ENCODE results near the gene ABLIM2. TPM values are rescaled to one million over a fixed set of nuclear protein-coding genes. Genes with fewer than 3 reads are reported as not detected.

Gene ABLIM2
- total RNA-seq, 2 experiments from 2014 or later, result 0.76 TPM; not detected in 1

DNA sequence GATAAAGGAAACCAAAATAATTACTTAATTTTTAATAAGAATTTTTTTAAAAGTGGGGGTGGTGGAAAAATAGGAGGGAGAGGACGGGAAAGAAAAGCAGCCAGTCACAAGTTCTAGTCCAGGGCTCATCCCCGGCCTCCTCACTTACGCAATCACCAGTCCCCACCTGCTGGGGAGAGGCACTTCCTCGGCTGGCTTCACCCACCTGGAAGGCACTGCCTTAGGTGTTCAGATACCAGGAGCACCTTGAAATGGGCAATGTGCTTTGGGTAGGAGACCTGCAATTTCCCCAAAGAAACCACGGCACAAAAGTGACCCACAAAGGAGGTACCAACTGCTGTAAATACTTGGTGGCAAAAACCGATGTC, 242.8 kb downstream of the ABLIM2 start:
- ChIA-PET CTCF (ENCODE audit: unreplicated experiment) (no interaction called here), POLR2A (interaction anchor here (1.0 kb wide), 1 partner anchor 20 kb away, joined by 3 read pairs; no protein-coding TSS in a partner anchor)
- no peaks in the 10 kb centered on the region for H3K36me3 ChIP-seq (ENCODE audit: insufficient read depth, low read length)
- no peaks in the 10 kb centered on the region for H3K4me1 ChIP-seq (ENCODE audit: insufficient read depth, low read length, poor library complexity, severe bottlenecking)
- H3K4me3 ChIP-seq (ENCODE audit: low read depth, low read length, poor library complexity, severe bottlenecking), result no peak overlapping the region
- H3K9me2 ChIP-seq (ENCODE audit: insufficient read depth, low read length), result no peaks in the 10 kb centered on the region
- H3K27ac ChIP-seq (ENCODE audit: low read depth, low read length, poor library complexity, severe bottlenecking), result no peak overlapping the region
- H3K9me3 ChIP-seq (ENCODE audit: low read length), result no peaks in the 10 kb centered on the region
- DNase-seq (ENCODE audit: low spot score), result no peak
- no TSS peak for BruUV-seq (replicated peaks)
- intact Hi-C loops (cut with micrococcal nuclease; ENCODE audit: unreplicated experiment), result no loop called here
- TF ChIP-seq, protein P1, sequence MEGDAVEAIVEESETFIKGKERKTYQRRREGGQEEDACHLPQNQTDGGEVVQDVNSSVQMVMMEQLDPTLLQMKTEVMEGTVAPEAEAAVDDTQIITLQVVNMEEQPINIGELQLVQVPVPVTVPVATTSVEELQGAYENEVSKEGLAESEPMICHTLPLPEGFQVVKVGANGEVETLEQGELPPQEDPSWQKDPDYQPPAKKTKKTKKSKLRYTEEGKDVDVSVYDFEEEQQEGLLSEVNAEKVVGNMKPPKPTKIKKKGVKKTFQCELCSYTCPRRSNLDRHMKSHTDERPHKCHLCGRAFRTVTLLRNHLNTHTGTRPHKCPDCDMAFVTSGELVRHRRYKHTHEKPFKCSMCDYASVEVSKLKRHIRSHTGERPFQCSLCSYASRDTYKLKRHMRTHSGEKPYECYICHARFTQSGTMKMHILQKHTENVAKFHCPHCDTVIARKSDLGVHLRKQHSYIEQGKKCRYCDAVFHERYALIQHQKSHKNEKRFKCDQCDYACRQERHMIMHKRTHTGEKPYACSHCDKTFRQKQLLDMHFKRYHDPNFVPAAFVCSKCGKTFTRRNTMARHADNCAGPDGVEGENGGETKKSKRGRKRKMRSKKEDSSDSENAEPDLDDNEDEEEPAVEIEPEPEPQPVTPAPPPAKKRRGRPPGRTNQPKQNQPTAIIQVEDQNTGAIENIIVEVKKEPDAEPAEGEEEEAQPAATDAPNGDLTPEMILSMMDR (conservative IDR thresholded peaks at IDR 0.05; ENCODE audit: low read length), result no peak
- TF ChIP-seq EZH2phosphoT487 (IDR thresholded peaks at IDR 0.05; ENCODE audit: borderline replicate concordance, low read depth, low read length), result no peak
- no peaks in the 10 kb centered on the region for H4K20me1 ChIP-seq (ENCODE audit: insufficient read depth, low read length)
- no peaks in the 10 kb centered on the region for H3K79me2 ChIP-seq (ENCODE audit: insufficient read depth, low read depth, low read length)
- no peak overlapping the region for H2AFZ ChIP-seq (ENCODE audit: low read length)
- no peak overlapping the region for H3K4me2 ChIP-seq (ENCODE audit: low read length)

Small RNA genes lying within 50 kb of the gene (microRNA-seq; reads per million reads assigned to microRNA genes)
- gene MIR95 (ENCODE audit: borderline replicate concordance), result 60.6 reads per million, percentile 48 among the genes with 10 or more reads in this experiment

Small RNA genes lying within 50 kb of the gene (small RNA-seq; reads per million reads assigned to genes)
- gene MIR95, result not detected

Other genes starting within 250 kb of the ABLIM2 start
- gene AFAP1, start 219.0 kb downstream of the ABLIM2 start, total RNA-seq (2014; rRNA removed; shearing (Covaris generic)), result not detected in 2 replicates
- gene AFAP1, start 219.0 kb downstream of the ABLIM2 start, total RNA-seq (2022), result not detected in 2 replicates
- gene SH3TC1, start 40.5 kb upstream of the ABLIM2 start, total RNA-seq (2014; rRNA removed; shearing (Covaris generic)), result 15.3 and 17.5 TPM in 2 replicates
- gene SH3TC1, start 40.5 kb upstream of the ABLIM2 start, total RNA-seq (2022), result 27.3 and 42.4 TPM in 2 replicates
- not detected in 2 replicates for gene HTRA3, start 110.9 kb upstream of the ABLIM2 start, total RNA-seq (2014; rRNA removed; shearing (Covaris generic))
- gene HTRA3, start 110.9 kb upstream of the ABLIM2 start, total RNA-seq (2022), result not detected in 2 replicates